H1 (cell line): ENCODE results near the gene TTC28. TPM values are rescaled to one million over a fixed set of nuclear protein-coding genes. Genes with fewer than 3 reads are reported as not detected.

ENCODE experiments used
- CBX5 ChIP-seq: fragments of 300-800, 300-1000 bp; sonication (generic); IDR thresholded peaks from 2 replicates; pipeline ENCODE4 v1.7.1; 2016; ENCODE audit warnings: antibody characterized with exemption, low read length, low read depth
- CHD1 ChIP-seq: IDR thresholded peaks from 2 replicates; pipeline ENCODE4 v1.6.1; 2012; ENCODE audit warnings: low read depth, low read length, improper control_type of control experiment
- EP300 ChIP-seq, 2 experiments: IDR thresholded peaks; 1 replicate in 1 of 2; 2 replicates in 1 of 2; pipeline ENCODE4 v1.6.1; 2011 to 2012; ENCODE audit warnings: low read depth in 2 of 2, low read length in 2 of 2, mild to moderate bottlenecking in 2 of 2, borderline replicate concordance in 1 of 2, inconsistent platforms in 1 of 2, moderate library complexity in 1 of 2
- HDAC6 ChIP-seq: IDR thresholded peaks from one replicate; pipeline ENCODE4 v1.7.1; 2012; ENCODE audit warnings: low read depth, mild to moderate bottlenecking, inconsistent platforms, low read length, moderate library complexity
- NANOG ChIP-seq: IDR thresholded peaks from 2 replicates; pipeline ENCODE4 v1.6.1; 2011; ENCODE audit warnings: low read length, low read depth, mild to moderate bottlenecking, inconsistent platforms; ENCODE audit not compliant: insufficient read depth, poor library complexity, severe bottlenecking
- PHF8 ChIP-seq: fragments of 200-600 bp; sonication (generic); conservative IDR thresholded peaks from 2 replicates; pipeline ENCODE4 v1.7.1; 2012; ENCODE audit warnings: low read depth, mild to moderate bottlenecking, inconsistent platforms, low read length, moderate library complexity
- POLR2AphosphoS5 ChIP-seq: IDR thresholded peaks from 2 replicates; pipeline ENCODE4 v1.6.1; 2011; ENCODE audit warnings: low read depth, low read length
- SIRT6 ChIP-seq: IDR thresholded peaks from one replicate; pipeline ENCODE4 v1.7.1; 2012; ENCODE audit warnings: low read length, inconsistent platforms
- TCF12 ChIP-seq: IDR thresholded peaks from 2 replicates; pipeline ENCODE4 v1.6.1; 2011; ENCODE audit warnings: low read depth, mild to moderate bottlenecking, low read length
- polyA plus RNA-seq, 7 experiments: library from polyadenylated mRNA; depleted of rRNA in 3 of 7; stranded (reverse) in 5 of 7; unstranded in 2 of 7; fragments of >200 nt in 5 of 7; fragments of 200-250 nt in 2 of 7; gene quantifications; 1 replicate in 5 of 7; 2 replicates in 1 of 7; 4 replicates in 1 of 7; pipeline versions ENCODE4 v1.2.1 to v1.2.3, GENCODE V29; 2011 to 2013; ENCODE audit warnings: missing spikeins in 2 of 7, mixed read lengths in 2 of 7
- total RNA-seq: library from RNA; stranded (reverse); fragmentation: NEBNext Ultra II Directional; extraction: Animal tissue kit (Norgen Biotek cat#: 25700); gene quantifications from 2 replicates; pipeline ENCODE4 v1.2.1, GENCODE V29; 2021

Gene TTC28
- total and polyA plus RNA-seq, 2 of the 8 experiments (the other 6 are each of a cell fraction or from before 2014, with no cell fraction given): 2.6 to 12.6 TPM

DNA sequence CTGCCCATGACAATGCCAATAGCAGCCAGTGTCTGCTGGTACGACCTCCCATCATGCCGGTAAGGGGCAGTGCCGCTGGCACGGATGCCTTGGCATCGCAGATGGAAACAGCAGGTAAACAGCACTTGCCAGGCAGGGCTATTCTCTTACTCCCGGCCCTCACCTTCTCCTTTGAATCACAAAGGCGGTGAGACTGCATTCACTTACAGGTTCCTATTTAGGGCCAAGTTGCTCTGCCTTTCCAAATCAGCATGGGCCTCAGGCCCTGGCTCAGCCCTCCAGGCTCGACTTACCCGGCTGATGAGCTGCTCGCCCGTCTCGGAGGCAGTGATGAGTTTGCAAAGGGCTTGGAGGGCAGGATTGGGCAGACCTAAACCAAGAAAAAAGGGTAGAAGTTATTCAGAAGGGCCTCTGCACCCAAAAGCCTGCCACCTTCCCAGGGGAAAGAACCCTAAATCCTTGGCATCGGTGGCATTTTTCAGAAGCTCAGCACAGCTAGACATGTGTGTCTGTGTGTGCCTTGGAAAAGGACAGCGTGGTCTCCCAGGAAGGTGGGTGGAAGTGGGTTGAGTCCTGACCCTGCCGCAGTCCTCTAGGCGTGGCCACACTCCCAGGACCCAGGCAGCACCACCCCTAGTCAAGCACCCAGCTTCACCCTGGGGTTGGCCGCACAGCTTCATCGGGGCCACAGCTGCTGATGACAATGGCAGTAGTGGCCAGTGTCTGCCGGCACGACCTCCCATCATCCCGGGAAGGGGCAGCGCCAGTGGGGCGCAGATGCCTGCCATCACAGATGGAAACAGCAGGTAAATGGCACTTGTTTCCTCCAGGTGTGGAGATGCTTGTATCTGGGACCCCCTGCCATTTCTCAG, 687.1 kb downstream of the TTC28 start (continued):
- TF ChIP-seq PHF8 (no peak), EP300 (IDR thresholded peaks at IDR 0.05; ENCODE audit: borderline replicate concordance in 1 of 2, low read depth in 2 of 2, low read length in 2 of 2) (no peak), SIRT6 (no peak), HDAC6 (no peak), POLR2AphosphoS5 (no peak), CHD1 (no peak), NANOG (no peak), CBX5 (no peak), TCF12 (no peak)
